NOMO-1 (cell line): ENCODE results near the gene ARL6IP4.

Experiments
- DNase-seq, 2 experiments: peaks; one replicate each; lab custom pipeline; 2025; ENCODE audit not compliant: unreplicated experiment in 2 of 2; lab: John Stamatoyannopoulos, UW

ARL6IP4 gene

DNA sequence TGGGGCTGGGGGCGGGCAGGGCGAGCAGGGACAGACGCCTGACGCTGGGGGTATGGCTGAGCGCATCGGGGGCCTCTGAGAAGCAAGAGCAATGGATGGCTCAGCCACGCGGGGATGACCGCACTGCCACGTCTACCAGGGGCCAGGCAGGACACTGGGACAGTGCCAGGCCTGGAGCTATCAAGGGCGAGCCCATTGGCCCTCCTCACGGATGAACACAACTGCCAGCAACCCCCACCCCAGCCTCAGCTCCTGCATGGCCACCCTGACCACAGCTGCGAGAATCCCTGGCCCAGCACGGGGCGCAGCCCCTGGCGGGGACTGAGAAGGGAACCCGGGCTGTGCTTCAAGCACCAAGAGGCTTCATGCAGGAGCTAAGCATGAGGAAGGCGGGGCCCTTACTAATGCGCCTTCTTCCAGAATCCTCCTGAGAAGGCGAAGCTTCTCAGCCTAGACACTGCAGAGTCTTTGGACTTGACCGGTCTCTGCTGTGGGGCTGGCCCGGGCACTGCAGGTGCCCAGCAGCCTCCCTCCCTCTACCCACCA, 9.5 kb downstream of the ARL6IP4 start:
- DNase-seq, result no peak

DNA sequence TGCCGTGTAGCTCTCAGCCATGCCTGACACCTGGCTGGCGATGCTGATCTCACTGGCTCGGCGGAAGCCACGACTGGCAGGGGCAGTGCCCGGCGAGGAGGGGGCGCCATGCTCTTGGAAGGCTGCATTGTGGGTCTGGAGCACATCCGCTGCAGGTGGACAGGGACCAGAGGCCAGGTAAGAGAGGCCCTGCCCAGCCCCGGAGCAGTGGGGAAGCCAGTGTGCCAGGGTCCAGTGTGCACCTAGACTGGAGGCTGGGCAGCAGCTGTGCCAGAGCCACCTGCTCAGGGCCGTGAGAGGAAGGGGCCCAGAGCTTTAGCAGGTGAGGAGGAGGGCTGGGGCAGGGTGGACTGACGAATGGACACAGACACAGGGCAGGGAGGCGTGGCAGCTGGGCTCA, 10.1 kb downstream of the ARL6IP4 start:
- no peak for DNase-seq

DNA sequence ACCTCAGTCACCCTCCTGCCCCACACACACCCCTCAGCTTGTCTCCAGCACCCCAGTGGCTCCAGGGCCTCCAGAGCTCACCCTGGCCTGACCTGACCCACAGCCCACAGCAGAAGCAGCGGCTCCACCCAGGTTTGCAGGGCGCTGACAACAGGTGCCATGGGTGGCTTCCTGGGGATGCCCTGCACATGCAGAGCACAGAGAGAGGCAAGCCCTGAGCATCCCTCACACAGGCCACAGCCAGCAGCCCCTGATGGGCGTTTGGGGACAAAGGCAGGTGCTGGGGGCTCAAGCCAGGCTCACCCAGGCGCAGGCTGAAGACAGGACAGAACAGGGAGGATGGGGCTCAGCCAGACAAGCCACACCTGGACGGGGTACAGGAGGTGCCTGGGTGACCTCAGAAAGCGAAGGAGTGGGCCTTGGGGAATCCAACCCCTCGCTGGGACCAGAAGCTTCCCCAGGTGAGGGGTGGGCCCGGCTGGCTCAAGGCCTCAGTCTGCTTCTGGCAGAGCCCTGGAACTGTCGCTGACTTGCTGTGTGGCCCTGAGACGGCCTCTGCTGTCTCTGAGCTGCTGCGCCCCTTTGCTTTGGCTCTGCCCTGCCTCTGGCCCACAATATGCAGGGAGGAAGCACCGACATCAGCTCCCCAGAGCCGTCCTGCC, 10.6 kb downstream of the ARL6IP4 start:
- no peak for DNase-seq

DNA sequence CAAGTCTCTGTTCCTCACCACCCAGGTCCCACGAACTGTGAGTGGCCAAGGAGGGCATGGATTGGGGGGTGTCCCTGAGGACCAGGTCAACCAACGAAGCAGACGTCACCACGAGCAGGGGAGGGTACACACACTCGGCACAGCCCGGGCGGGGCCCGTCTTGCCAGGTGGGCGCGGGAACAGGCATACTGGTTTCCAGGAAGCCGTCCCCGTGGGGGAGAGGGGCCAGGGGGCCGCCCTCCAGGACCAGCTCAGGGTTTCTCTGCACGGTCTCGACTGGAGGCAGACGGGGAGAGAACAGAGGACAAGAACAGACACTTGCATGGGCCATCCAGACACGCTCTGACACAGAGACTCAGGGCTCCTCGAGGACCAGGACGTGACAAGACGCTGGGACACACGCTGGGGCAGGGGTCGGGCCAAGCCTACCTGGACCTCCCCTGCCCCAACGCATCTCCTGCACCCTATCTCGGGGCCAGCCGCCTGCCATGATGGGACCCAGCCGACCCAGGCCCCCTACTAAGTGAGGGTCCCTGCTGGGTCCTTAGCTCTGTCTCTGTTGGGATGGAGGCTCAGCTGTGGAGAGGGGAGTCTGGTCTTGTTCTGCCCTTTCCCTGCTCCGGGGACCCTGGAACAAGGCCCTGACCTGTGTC, 11.3 kb downstream of the ARL6IP4 start:
- no peak for DNase-seq

DNA sequence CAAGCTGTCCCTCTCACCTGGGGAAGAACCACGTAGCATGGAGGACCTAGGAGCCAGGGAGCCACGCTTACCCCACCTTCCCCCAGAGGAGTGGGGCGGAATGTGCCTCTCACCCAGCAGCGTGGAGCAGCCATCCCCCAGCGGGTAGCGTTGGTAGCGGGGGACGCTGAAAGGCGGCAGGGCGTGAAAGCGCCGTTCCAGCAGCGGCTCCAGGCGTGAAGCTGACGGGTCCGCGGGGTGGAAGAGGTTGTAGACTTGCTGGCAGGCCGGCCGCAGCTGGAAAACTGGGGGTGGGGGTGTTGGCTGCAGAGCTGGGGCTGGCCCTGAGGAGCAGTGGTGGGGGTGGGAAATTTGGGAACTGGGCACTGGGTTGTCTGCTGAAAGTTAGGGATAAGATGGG, 11.9 kb downstream of the ARL6IP4 start:
- no peak for DNase-seq

DNA sequence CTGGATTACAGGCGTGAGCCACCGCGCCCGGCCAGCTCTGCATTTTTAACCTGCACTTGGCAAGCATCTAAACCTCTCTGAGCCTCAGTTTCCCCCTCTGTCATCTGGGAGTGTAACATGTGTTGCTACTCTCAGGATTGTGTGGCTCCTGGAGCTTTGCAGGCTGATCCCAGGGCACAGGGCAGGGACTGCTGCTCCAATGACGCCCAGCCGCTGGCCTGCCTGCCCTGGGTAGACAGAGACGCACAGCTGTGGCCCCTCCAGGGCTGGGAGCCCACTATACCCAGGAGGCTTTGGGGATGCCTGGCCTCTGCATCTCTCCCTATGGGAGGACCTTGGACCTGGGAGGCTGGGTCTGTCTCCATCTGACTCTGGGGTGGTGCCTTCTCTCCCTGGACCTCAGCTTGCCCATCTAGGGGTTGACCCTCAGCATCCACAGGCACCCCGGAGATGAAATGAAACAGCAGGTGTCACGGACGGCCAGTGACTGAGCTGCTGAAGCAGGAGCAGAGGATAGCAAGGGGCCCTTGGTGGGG, 13.7 kb downstream of the ARL6IP4 start:
- no peak for DNase-seq

DNA sequence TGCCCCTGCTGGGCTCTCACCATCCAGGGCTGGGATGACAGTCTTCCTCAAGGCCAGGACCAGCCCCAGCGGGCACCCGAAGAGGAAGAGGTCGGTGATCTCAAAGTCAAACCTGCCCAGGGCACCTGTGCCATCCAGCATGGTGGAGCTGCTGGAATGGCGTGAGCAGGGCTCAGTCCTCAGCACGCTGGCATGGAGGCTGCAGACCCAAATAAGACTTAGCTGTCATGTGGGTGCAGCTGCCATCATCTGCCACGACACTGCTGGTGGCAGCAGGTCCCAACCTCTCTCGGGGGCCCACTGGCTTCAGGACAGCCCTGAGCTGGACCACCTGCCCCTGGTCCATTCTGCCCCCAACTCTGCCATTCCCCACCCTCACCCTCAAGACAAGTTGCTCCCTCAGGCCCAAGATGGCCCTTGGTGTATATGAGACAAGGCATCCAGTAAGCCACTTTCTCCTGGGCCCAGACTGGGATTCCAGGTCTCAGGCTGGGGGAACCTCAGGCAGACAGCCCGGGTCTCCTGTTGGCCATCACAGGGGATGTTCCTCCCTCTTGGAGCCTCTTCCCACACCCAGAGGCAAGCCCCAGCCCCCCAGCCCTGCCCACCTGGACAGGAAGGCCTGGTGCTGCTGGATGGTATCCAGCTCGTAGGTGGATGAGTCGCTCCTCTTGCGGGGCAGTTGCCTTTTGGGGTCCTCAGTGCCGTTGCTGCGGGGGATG, 14.5 kb downstream of the ARL6IP4 start:
- no peak for DNase-seq

DNA sequence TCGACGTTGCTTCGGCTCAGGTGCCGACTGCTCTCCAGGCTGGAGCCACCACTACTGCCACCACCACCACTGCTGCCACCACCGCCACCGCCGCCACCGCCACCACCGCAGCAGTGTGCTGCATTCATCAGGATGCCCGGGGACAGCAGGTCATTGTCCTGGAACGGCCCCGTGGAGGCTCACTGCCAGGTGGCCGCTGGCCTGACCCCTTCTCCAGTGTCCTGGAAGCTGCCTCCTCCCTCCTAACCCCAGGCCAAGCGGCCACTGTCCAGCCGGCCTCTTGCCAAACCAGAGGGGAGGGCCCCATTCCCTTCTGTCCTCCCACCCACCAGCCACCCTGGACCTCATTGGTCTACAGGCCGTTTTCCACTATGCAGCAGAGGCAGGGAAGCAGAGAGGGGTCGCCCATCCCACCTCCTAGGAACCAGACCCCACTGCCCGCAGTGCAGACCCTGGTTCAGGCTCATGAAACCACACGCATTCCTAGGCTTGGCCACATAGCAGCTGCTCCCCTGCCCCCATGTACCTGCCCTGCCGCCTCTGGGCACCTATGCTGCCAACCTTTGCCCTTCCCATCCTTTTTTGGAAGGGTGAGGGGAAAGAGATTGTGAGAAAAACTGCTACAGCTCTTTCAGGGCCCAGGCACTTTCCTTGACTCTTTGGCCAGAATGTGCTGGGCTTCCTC, 15.2 kb downstream of the ARL6IP4 start:
- no peak for DNase-seq

DNA sequence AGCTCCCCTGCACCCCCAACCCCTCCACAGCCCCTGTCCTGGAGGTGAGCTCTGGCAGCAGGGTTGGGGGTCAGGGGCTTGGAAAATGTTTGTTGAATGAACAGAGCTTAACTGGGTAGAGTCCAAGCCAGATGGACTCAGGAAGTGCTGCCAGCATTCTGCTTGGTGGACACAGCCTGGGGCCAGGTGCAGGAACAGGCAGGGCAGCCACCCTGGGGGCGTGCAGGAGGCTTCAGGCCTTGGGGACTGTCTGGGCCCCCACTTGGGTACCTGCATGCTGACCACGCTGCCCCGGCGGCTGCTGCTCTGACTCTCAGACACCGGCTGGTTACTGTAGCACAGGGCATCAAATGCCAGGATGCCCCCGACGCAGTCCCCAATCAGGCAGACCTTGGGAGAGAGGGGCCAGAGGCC, 15.7 kb downstream of the ARL6IP4 start:
- no peak for DNase-seq

DNA sequence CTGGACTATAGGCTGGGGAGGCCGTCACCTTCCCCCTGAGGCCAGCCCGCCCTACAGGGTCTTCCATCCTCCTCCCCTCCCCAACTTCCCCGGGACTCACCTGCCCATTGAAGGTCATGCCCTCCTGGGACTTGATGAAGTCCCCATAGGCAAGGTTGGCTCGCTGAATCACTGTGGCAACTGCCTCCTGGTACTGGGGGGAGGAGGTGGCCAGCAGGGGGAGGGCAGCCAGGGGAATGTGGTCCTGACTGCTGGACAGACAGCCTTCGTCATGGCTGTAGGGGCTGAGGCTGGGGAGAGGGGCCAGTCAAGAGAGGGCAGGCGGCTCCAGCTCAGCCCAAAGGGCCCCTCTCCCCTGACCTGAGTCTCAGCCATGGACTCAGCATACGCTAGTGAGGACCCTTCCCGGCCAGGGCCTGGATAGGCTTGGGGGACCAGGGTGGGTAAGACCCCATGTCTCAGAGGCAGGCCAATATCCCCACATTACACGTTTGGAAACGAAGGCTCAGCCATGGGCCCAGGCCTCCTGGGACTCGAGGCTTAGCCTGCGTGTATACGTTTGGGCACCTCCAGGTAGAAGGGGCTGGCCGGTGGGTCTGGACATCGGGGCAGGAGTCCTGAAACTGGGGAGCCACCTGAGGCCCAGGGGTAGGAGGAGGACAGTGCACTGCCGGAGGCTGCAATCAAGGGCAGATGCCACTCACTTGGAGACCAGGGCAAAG, 16.3 kb downstream of the ARL6IP4 start:
- no peak for DNase-seq

DNA sequence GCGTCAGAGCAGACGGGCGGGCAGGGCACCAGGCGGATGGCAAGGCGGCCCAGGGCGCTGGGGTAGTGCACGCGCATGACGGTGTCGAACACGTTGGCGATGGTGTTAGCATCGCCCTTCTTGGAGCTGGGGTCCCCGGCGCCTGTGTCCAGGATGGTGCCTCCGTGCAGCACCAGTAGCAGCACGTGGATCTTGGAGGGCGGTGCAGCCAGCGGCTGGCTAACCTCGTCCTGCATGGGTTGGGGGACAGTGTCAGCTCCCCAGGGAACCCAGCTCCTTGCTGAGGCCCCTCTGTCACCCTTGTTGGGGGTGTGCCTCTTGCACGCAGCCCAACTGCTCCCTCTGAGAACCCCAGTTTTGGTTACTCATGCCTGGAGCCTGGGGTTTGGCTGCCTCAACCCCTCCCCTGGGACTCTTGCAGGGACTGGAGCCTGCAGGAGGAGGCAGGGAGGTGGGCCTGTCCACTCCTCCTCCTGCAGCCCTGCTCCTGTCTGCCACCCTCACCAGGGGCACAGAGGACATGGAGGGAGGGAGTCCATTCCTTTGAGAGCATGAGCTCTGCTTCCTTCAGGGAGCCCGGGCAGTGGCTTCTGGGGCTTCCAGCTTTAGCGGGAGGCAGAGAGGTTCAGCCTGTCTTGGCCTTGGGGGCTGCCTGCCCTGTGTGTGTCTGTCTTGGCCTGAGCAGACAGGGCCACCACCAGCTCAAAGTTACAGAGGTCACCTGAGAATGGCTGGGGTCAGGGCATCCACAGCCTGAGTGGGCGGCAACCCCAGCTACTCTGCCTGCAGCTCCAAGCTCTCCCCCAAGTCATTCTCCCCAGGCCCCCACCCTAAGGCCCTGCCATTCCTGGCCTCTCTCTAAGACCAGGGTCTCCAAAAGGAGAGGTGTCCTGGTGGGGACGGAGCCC, 17.1 kb downstream of the ARL6IP4 start:
- DNase-seq, result no peak

DNA sequence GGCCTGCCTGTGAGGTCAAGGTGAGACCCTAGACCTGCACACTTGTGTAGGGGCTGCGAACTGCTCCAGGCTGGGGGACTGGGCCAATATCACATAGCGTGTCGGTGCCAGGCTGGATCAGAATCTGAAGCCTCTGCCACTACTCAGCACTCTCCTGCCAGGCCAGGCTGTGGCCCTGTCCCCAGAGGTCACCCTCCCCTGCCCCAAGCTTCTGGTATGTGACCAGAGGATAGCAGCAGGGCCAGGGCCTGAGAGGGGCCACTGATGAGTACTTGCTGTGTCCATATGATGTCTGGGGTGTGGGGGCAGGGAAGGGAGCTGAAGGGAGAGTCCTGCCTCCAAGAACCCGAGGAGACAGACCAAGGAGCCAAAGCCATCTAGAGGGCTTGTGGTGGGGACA, 17.8 kb downstream of the ARL6IP4 start:
- no peak for DNase-seq

DNA sequence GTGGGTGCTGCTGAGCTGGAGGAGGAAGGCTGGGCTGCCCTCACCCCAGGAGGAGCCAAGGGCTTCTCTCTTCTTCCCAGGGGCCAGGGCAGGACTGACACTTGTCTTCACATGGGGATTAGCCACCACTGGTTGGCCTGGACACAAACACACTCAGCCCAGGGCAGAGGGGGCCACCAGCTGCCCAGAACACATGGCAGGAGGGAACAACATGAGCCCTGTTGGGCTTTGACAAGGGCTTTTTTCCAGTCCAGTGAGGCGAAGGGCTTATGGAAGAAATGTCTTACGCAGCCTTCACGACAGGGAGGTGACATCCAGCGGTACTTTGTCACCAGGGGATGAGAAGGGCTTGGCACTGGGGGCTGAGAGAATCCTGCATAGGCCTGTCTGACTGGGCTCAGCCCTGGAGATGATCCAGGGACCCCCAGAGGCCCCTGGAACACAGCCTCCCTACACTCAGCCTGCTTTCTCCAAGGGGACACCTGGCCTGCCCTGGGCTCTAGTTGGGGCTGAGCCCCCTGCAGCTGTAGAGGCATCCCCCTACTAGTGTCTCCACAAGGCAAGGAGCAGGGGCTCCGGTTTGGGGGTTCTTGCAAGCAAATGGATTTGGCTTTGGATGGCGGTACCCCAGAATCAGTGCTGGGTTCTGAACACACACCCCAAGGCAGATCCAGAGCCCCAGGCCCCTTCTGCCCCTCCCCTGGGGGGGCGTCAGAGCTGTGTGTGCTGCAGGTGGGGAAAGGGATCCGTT, 18.9 kb downstream of the ARL6IP4 start:
- no peak for DNase-seq

DNA sequence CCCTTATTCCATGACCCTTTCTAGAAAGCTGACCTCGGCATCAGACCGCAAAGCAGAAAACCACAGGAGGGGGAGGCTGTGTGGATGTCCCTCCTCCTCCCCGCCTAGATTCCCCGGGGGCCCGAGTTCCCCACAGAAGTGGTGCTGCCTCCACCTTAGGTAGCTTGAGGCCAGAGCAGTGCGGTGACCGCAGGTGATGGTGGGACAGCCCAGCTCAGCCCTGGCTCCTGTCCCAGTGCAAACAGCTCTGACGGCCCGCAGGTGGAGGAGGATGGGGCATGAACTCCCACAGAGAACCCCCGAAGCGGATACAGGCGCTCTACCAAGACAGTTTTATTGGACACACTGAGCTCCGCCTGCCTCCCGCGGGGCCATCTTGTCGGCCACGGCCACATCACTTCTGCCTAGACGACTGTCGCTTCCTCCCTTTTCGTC, 19.5 kb downstream of the ARL6IP4 start:
- DNase-seq, result no peak

DNA sequence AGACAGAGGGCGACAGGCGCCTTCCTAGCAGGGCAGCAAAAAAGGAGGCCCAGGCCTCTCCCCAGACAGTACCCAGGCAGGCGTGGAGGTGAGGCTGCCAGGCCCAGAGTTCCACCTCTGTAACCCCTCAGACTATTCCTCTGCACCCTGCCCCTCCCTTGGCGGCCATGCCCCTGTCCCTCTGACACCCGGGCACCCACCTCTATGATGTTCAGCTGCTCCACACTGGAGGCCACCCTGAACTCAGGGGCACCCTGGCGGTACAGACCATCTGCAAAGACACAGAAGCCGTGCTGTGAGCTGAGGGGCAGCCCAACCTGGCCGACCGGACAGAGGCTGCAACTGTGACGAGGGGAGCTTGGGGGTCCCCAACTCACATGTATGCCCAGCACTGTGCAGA, 20.1 kb downstream of the ARL6IP4 start:
- no peak for DNase-seq

DNA sequence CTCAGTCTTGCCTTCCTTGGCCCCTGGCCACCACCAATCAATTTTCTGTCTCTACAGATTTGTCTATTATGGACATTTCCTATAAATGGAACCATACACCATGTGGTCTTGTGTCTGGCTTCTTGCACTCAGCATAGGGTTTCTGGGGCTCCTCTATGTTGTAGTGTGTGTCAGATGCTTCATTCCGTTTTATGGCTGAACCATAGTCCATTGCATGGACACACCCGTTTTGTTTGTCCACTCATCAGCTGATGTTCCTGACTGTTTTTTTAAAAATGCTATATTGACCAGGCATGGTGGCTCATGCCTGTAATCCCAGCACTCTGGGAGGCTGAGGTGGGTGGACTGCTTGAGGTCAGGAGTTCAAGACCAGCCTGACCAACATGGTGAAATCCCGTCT, 21.0 kb downstream of the ARL6IP4 start:
- no peak for DNase-seq

DNA sequence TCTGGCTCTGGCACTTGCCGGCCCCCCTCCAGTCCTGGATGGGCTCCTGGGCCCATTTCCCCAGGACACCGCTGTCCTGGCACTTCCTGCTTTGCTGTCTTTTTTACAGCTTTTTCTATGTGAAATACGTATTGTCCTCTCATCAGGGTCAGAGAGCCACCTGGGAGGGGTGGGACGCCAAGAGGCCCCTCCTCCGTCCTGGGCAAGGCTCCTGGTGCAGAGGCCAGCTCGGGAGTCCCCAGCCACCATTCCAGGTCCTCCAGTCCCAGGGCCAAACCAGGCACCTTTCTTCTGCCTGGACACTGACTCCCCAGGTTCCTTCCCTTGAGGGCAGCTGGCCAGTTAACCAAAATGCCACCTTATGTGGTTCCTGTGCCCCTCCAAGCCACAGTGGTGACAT, 22.8 kb downstream of the ARL6IP4 start:
- no peak for DNase-seq

DNA sequence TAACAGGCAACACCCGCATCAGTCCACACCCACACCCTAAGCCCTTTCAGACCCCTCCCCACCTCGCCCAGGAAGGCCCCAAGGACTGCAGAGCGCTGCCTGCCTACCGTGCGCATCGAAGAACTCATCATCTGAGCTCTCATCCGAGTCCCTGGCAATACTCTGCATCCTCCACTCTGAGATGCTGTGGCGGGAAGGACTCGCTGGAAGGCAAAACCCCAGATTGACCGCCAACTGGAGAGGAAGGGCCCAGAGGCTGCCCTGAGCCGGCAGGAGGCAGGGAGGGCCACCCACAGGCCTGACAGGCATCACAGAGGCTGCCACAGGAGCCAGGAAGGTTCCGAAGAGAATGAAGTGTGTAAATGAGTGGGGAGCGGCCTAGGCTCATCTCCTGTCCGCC, 23.8 kb downstream of the ARL6IP4 start:
- DNase-seq, result no peak
